ENCODE data around the gene DNAH17.
A peak's percentile ranks its signal among the peaks of the same experiment; 100 is the strongest.

DNAH17 gene

GRCh38 chr17:78448356-78448993 lies 128.7 kb downstream of the DNAH17 start:
- DNase-seq = no peak

GRCh38 chr17:78446833-78447232 lies 130.4 kb downstream of the DNAH17 start:
- DNase-seq = no peak

- DNase-seq = no peak
These were observed 132.8 kb downstream of the DNAH17 start for GRCh38 chr17:78444392-78444791.

- DNase-seq = no peak
These were observed 134.5 kb downstream of the DNAH17 start for GRCh38 chr17:78442648-78443218.

GRCh38 chr17:78441271-78441971 lies 135.8 kb downstream of the DNAH17 start:
- no peak for DNase-seq

- peak; percentile 56 for DNase-seq
These were observed 138.4 kb downstream of the DNAH17 start for GRCh38 chr17:78438694-78439325.

- DNase-seq = peak; percentile 61
These were observed 138.9 kb downstream of the DNAH17 start for GRCh38 chr17:78438271-78438691.

- peak; percentile 53 for DNase-seq
These were observed 139.6 kb downstream of the DNAH17 start for GRCh38 chr17:78437508-78438169.

GRCh38 chr17:78435330-78436005 lies 141.7 kb downstream of the DNAH17 start:
- peak; percentile 58 for DNase-seq

GRCh38 chr17:78434455-78435329 lies 142.5 kb downstream of the DNAH17 start:
- DNase-seq = peak; percentile 60

GRCh38 chr17:78433780-78434335 lies 143.3 kb downstream of the DNAH17 start:
- DNase-seq = no peak

GRCh38 chr17:78433013-78433727 lies 144.0 kb downstream of the DNAH17 start:
- DNase-seq = no peak

- DNase-seq = no peak
These were observed 144.8 kb downstream of the DNAH17 start for GRCh38 chr17:78432226-78433012.

GRCh38 chr17:78431692-78431958 lies 145.6 kb downstream of the DNAH17 start:
- no peak for DNase-seq

- DNase-seq = no peak
These were observed 146.1 kb downstream of the DNAH17 start for GRCh38 chr17:78430892-78431691.

GRCh38 chr17:78429618-78429995 lies 147.6 kb downstream of the DNAH17 start:
- DNase-seq = no peak

- no peak for DNase-seq
These were observed 148.2 kb downstream of the DNAH17 start for GRCh38 chr17:78428836-78429617.

- DNase-seq = peak; percentile 56
These were observed 149.1 kb downstream of the DNAH17 start for GRCh38 chr17:78428025-78428575.
